ENCODE data around the gene EPHB1.

EPHB1 gene

DNA sequence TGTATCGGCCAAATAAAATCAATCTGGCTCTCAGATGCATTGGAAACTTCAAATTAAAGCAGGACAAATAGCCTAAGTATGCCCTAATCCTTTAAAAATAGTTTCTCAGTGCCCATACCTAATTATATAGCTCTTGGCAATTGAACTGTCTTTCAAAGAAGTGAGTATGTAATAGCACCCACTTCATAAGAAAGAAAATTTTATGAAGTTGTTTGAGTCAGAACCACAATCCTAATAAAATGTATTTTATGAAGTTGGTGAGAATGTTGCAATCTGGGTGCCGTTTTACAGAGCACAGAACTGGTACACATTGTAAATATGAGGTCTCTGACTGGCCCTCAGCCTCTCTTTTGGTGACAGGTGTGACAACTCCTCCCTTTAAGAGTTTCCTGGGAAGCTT, 45.4 kb downstream of the EPHB1 start:
- Histone ChIP-seq H3K9ac (ENCODE audit: low read length) (no peak overlapping the region), H3K4me1 (ENCODE audit: control insufficient read depth, insufficient read depth, low read length) (no peaks in the 10 kb centered on the region), H3K27me3 (ENCODE audit: control insufficient read depth, insufficient read depth, low read length) (no peaks in the 10 kb centered on the region), H3K27ac (ENCODE audit: low read depth, low read length) (no peak overlapping the region), H3K36me3 (ENCODE audit: control insufficient read depth, insufficient read depth, low read length) (no peaks in the 10 kb centered on the region), H3K4me3 (ENCODE audit: low read length) (no peak overlapping the region)

DNA sequence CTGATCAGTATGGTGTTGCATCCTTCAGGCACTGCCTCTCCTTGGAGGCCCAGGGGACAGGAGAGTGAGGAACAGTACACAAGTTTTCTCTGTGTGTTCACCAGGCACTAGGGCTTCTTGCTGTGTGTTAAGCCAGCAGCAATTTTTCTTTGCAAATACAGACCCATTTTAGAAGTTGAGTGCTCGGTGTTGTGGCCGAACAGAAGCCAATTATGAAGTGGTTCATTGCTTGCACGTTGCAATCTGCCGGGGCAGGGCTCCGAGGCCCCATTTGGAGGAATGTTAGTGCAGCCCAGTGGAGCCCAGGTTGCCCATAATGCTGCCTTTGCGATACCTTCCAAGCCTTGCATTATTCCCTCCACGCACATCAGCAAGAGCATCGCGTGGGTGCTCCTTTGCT, 51.0 kb downstream of the EPHB1 start:
- Histone ChIP-seq H3K4me1 (ENCODE audit: control insufficient read depth, insufficient read depth, low read length) (no peaks in the 10 kb centered on the region), H3K27me3 (ENCODE audit: control insufficient read depth, insufficient read depth, low read length) (no peaks in the 10 kb centered on the region), H3K36me3 (ENCODE audit: control insufficient read depth, insufficient read depth, low read length) (no peaks in the 10 kb centered on the region), H3K27ac (ENCODE audit: low read depth, low read length) (no peak overlapping the region), H3K9ac (ENCODE audit: low read length) (no peak overlapping the region), H3K4me3 (ENCODE audit: low read length) (no peak overlapping the region)

DNA sequence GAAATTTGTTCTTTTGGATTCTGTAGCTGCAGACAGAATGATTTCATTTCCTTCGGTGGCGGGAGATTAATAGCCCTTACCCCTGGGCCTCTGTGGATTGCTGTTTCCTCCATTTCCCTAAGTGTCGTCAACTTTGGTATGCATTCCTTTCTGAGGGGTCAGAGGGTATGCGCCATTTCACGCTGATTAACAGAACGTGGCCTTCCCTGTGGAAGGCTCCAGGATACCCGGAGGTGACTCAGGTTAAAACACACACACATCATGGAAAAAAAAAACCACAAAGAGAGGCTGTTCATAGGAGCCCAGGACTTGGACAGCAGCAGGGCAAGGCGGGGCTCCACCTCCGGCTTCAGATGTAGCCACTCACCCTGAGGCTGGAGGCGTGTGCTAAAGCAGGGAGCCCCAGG, 51.9 kb downstream of the EPHB1 start:
- Histone ChIP-seq H3K4me3 (ENCODE audit: low read length) (no peak overlapping the region), H3K27me3 (ENCODE audit: control insufficient read depth, insufficient read depth, low read length) (no peaks in the 10 kb centered on the region), H3K36me3 (ENCODE audit: control insufficient read depth, insufficient read depth, low read length) (no peaks in the 10 kb centered on the region), H3K4me1 (ENCODE audit: control insufficient read depth, insufficient read depth, low read length) (no peaks in the 10 kb centered on the region), H3K27ac (ENCODE audit: low read depth, low read length) (no peak overlapping the region), H3K9ac (ENCODE audit: low read length) (no peak overlapping the region)

DNA sequence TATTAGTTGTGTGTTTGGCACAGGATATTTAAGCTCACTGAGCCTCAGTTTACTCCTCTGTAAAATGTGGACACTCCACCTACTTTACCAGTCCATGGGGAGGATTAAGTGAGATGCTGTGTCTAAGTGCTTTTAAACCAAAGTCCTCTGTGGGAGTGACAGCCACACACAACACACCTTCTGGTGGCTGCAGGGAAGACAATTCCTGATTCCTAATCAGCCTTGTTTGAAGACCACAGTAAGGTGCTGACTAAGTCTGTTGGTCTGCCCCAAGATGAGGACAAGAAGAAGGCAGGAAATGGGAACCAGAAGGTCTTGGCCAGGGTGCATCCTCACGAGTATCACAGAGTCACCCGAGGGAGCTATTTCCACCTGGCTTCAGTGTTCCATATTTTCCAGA, 52.3 kb downstream of the EPHB1 start:
- H3K27me3 ChIP-seq (ENCODE audit: control insufficient read depth, insufficient read depth, low read length) = no peaks in the 10 kb centered on the region
- no peak overlapping the region for H3K27ac ChIP-seq (ENCODE audit: low read depth, low read length)
- no peak overlapping the region for H3K9ac ChIP-seq (ENCODE audit: low read length)
- H3K4me1 ChIP-seq (ENCODE audit: control insufficient read depth, insufficient read depth, low read length) = no peaks in the 10 kb centered on the region
- no peaks in the 10 kb centered on the region for H3K36me3 ChIP-seq (ENCODE audit: control insufficient read depth, insufficient read depth, low read length)
- no peak overlapping the region for H3K4me3 ChIP-seq (ENCODE audit: low read length)

DNA sequence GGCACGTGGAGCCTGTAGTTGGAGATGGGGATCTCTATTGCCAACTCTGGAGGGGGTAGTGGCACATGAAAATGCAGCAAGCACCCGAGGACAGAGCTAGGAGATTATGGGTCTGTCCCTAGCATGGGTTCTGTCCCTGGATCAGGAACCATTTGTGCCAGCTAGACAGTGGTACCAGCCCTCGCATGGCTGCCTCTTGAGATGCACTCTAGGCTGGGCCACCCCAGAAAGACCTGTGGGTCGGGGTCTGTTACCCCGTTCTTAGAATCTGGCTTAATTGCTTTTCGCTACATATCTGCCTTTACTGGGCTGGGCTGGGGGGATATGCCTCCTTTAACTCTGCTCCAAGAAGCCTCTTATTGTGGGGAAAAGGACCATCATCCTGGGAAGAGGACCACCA, 54.5 kb downstream of the EPHB1 start:
- Histone ChIP-seq H3K4me1 (ENCODE audit: control insufficient read depth, insufficient read depth, low read length) (no peaks in the 10 kb centered on the region), H3K9ac (ENCODE audit: low read length) (no peak overlapping the region), H3K36me3 (ENCODE audit: control insufficient read depth, insufficient read depth, low read length) (no peaks in the 10 kb centered on the region), H3K27ac (ENCODE audit: low read depth, low read length) (no peak overlapping the region), H3K27me3 (ENCODE audit: control insufficient read depth, insufficient read depth, low read length) (no peaks in the 10 kb centered on the region), H3K4me3 (ENCODE audit: low read length) (no peak overlapping the region)

DNA sequence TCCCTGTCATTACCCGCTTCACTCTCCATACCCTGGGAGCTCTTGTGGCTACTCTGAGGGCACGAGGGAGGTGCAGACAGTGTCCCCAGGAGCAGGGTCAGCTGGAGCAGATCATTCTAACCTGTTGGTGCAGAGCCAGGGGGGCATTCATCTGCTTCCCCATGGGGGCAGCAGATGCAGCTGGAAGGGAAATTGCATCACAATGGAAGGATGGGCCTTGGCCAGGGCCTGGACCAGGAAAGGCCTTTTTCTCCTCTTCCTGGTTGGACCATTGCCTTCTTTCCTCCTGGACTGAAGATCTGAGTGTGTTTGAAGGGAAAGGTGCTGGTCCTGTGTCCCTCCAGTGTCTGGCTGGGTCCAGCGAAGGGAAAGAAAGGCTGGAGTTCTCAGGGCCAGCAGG, 55.7 kb downstream of the EPHB1 start:
- no peak overlapping the region for H3K9ac ChIP-seq (ENCODE audit: low read length)
- no peak overlapping the region for H3K4me3 ChIP-seq (ENCODE audit: low read length)
- H3K27ac ChIP-seq (ENCODE audit: low read depth, low read length) = no peak overlapping the region
- no peaks in the 10 kb centered on the region for H3K36me3 ChIP-seq (ENCODE audit: control insufficient read depth, insufficient read depth, low read length)
- H3K27me3 ChIP-seq (ENCODE audit: control insufficient read depth, insufficient read depth, low read length) = no peaks in the 10 kb centered on the region
- H3K4me1 ChIP-seq (ENCODE audit: control insufficient read depth, insufficient read depth, low read length) = no peaks in the 10 kb centered on the region

DNA sequence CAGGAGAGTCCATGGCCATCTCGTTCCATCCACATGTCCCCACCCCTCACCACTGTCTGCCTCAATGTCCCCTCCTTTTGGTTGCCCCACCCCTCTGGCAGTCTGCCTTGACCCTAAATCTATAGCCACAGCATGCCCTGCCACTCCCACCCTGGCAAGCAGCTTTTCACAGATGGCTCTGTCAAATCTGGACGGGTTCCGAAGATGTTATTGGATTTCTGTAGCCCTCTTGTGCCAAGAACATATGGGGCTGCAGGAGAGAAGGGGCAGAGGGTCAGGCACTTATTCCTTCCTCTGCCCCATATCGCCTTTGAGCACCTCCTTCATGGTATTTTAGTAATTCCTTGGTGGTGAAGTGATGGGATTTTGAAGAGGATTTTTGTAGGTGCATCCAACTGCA, 57.1 kb downstream of the EPHB1 start:
- Histone ChIP-seq H3K9ac (ENCODE audit: low read length) (no peak overlapping the region), H3K4me1 (ENCODE audit: control insufficient read depth, insufficient read depth, low read length) (no peaks in the 10 kb centered on the region), H3K27me3 (ENCODE audit: control insufficient read depth, insufficient read depth, low read length) (no peaks in the 10 kb centered on the region), H3K27ac (ENCODE audit: low read depth, low read length) (no peak overlapping the region), H3K36me3 (ENCODE audit: control insufficient read depth, insufficient read depth, low read length) (no peaks in the 10 kb centered on the region), H3K4me3 (ENCODE audit: low read length) (no peak overlapping the region)

DNA sequence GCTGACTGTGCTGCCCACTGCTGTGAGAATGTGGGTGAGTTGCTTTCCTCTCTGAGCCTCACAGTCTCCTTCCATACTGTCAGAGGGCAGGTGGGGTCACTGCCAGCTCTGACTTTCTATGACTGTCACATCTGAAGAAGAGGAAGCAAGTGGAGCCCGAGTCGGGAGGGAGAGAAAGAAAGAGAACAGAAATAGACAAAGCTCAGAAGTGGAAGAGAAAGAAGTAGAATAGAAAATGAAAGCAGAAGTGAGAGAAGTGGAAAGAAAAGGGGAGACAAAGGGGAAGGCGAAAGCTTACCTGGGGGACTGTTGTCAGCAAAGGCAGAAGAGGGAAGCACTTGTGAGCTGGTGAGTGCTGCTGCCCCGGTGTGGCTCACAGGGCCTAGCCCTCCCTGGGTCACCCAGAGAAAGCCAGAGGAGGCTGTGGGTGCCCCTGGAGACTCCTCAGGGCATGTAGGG, 57.9 kb downstream of the EPHB1 start:
- no peak overlapping the region for H3K27ac ChIP-seq (ENCODE audit: low read depth, low read length)
- no peaks in the 10 kb centered on the region for H3K27me3 ChIP-seq (ENCODE audit: control insufficient read depth, insufficient read depth, low read length)
- H3K36me3 ChIP-seq (ENCODE audit: control insufficient read depth, insufficient read depth, low read length) = no peaks in the 10 kb centered on the region
- H3K4me1 ChIP-seq (ENCODE audit: control insufficient read depth, insufficient read depth, low read length) = no peaks in the 10 kb centered on the region
- no peak overlapping the region for H3K4me3 ChIP-seq (ENCODE audit: low read length)
- no peak overlapping the region for H3K9ac ChIP-seq (ENCODE audit: low read length)

DNA sequence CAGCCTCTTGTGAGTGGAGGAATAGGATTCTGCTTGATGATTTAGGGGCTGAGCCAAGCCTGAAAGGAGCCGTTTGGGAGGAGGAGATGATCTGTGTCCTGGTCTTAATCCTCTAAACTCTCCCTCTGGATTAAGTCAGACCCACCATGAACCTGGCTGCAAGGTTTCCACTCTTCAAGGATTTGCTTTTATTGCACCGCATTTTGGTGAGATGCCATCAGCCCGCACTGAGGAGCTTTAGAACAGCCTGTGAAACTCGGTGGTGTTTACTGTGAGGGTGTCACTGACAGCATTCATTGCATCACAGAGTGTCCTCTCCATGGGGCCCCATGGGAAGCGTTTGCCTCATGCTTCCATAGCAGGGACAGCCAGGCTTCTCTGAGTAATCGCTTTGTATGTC, 59.2 kb downstream of the EPHB1 start:
- Histone ChIP-seq H3K4me1 (ENCODE audit: control insufficient read depth, insufficient read depth, low read length) (no peaks in the 10 kb centered on the region), H3K36me3 (ENCODE audit: control insufficient read depth, insufficient read depth, low read length) (no peaks in the 10 kb centered on the region), H3K27me3 (ENCODE audit: control insufficient read depth, insufficient read depth, low read length) (no peaks in the 10 kb centered on the region), H3K27ac (ENCODE audit: low read depth, low read length) (no peak overlapping the region), H3K9ac (ENCODE audit: low read length) (no peak overlapping the region), H3K4me3 (ENCODE audit: low read length) (no peak overlapping the region)

DNA sequence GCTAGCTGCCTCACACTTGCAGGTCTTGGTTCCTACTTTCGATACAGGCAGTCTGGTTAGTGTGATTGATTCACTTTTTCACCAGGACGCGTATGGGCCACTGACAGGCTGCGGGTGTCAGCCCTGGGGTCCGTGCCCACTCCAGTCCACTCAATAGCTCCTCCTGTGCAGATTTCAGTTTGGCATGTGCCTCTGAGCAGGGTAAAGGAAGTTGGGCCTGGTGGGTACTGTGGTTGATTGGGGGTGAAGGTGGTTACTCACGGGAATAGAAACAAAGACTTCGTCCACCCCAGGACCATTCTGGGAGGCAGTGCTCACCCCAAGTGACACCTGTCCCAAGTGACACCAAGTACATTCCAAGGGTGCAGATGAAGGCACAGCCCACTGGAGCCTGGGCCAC, 62.3 kb downstream of the EPHB1 start:
- Histone ChIP-seq H3K27me3 (ENCODE audit: control insufficient read depth, insufficient read depth, low read length) (no peaks in the 10 kb centered on the region), H3K9ac (ENCODE audit: low read length) (no peak overlapping the region), H3K27ac (ENCODE audit: low read depth, low read length) (no peak overlapping the region), H3K4me3 (ENCODE audit: low read length) (no peak overlapping the region), H3K36me3 (ENCODE audit: control insufficient read depth, insufficient read depth, low read length) (no peaks in the 10 kb centered on the region), H3K4me1 (ENCODE audit: control insufficient read depth, insufficient read depth, low read length) (no peaks in the 10 kb centered on the region)

DNA sequence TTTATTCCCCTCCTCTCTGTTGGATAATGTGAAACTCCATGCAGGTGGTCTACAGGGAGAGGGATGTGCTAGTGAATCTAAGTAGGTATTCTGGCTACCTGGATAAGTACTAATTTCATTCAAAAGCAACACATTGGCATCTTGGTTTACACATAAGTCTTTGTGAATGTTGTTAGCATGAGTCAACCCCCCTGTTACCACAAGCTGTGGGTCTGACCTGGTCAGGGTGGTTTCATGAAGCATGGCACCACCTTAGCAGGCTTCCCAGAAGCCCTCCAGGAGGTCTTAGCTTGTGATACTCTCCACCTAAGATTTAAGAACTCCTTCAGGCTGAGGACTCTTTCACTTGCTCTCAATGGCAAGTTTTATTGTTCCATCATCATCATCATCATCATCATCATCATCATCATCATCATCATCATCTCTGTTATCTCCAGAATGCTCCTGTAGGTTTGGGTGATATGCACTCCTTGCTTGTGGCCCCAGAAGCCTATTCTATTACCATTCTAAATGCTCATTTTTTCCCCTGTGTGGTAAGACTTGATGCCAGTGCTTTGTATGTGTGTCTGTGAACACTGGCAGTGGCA, 62.8 kb downstream of the EPHB1 start:
- no peak overlapping the region for H3K27ac ChIP-seq (ENCODE audit: low read depth, low read length)
- no peak overlapping the region for H3K9ac ChIP-seq (ENCODE audit: low read length)
- no peaks in the 10 kb centered on the region for H3K27me3 ChIP-seq (ENCODE audit: control insufficient read depth, insufficient read depth, low read length)
- no peaks in the 10 kb centered on the region for H3K4me1 ChIP-seq (ENCODE audit: control insufficient read depth, insufficient read depth, low read length)
- no peak overlapping the region for H3K4me3 ChIP-seq (ENCODE audit: low read length)
- no peaks in the 10 kb centered on the region for H3K36me3 ChIP-seq (ENCODE audit: control insufficient read depth, insufficient read depth, low read length)

DNA sequence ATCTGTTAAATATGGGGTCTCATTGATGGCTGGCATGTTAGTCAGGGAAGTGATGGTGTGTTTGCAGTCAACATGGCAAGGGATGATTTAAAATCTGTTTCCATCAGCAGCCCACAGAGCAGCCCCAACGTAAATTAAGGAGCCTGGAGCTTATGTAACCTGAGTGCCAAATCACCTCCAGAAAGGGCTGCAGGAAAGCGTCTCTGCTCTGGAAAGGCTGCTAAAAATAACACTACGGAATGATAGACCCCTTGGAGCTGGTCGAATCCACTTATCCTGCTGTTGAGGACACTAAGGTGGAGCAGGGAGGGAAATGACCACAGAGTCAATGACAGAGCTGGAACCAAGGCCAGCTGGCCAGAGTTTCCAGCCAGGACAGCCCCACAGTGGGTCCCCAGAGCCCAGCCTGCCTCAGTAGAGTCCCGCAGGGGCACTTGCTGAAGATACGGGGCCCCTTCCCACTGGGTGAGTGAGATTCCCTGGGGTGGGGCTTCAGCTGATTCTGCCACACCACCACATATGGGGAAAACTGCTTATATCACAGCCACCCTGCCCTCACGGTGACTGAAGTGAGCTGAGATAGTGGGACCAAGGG, 63.5 kb downstream of the EPHB1 start:
- Histone ChIP-seq H3K36me3 (ENCODE audit: control insufficient read depth, insufficient read depth, low read length) (no peaks in the 10 kb centered on the region), H3K4me1 (ENCODE audit: control insufficient read depth, insufficient read depth, low read length) (no peaks in the 10 kb centered on the region), H3K9ac (ENCODE audit: low read length) (no peak overlapping the region), H3K4me3 (ENCODE audit: low read length) (no peak overlapping the region), H3K27me3 (ENCODE audit: control insufficient read depth, insufficient read depth, low read length) (no peaks in the 10 kb centered on the region), H3K27ac (ENCODE audit: low read depth, low read length) (no peak overlapping the region)

DNA sequence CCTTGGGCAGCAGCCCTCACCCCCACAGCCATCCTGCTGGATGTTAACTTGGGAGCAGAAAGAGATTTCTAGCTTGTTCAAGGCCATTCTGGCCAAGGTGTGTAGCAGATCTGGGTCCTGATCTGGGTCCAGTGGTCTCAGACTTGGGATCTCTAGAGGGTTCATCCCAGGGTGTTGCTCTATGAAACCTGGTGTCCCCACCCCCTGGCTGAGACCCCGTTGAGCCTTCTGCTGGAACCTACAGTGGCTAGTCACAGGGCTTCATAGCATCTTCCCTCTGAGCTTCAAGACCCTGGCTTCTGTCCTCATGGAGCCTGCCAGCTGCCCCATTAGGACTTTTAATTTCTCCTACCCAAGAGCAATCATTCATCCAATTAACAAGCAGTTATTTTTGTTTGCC, 64.3 kb downstream of the EPHB1 start:
- Histone ChIP-seq H3K9ac (ENCODE audit: low read length) (no peak overlapping the region), H3K36me3 (ENCODE audit: control insufficient read depth, insufficient read depth, low read length) (no peaks in the 10 kb centered on the region), H3K27ac (ENCODE audit: low read depth, low read length) (no peak overlapping the region), H3K4me1 (ENCODE audit: control insufficient read depth, insufficient read depth, low read length) (no peaks in the 10 kb centered on the region), H3K27me3 (ENCODE audit: control insufficient read depth, insufficient read depth, low read length) (no peaks in the 10 kb centered on the region), H3K4me3 (ENCODE audit: low read length) (no peak overlapping the region)
